ENCODE results near the gene TUBB4A.

TUBB4A gene

GRCh38 chr19:6500837-6501739 is 1.0 kb downstream of the TUBB4A start:
- no peak for TF ChIP-seq MYC (IDR thresholded peaks at IDR 0.05; ENCODE audit: low read depth, low read length)
- TF ChIP-seq POLR2A (IDR thresholded peaks at IDR 0.05; ENCODE audit: extremely low read depth, insufficient read length): no peak
- no peak for TF ChIP-seq CTCF (IDR thresholded peaks at IDR 0.05; ENCODE audit: low read depth, low read length)
- no peak for TF ChIP-seq MAX (IDR thresholded peaks at IDR 0.05; ENCODE audit: low read depth, low read length)
- no peak overlapping the region for H3K4me3 ChIP-seq (ENCODE audit: low read depth, low read length)
- DNase-seq (ENCODE audit: low read depth): no peak

- H3K4me3 ChIP-seq (ENCODE audit: low read depth, low read length): no peak overlapping the region
- DNase-seq (ENCODE audit: low read depth): no peak
- no peak for TF ChIP-seq CTCF (IDR thresholded peaks at IDR 0.05; ENCODE audit: low read depth, low read length)
- no peak for TF ChIP-seq MAX (IDR thresholded peaks at IDR 0.05; ENCODE audit: low read depth, low read length)
- no peak for TF ChIP-seq POLR2A (IDR thresholded peaks at IDR 0.05; ENCODE audit: extremely low read depth, insufficient read length)
- no peak for TF ChIP-seq MYC (IDR thresholded peaks at IDR 0.05; ENCODE audit: low read depth, low read length)
Observed at GRCh38 chr19:6499052-6499790, 2.9 kb downstream of the TUBB4A start.

- DNase-seq (ENCODE audit: low read depth): peak; percentile 79
- H3K4me3 ChIP-seq (ENCODE audit: low read depth, low read length): no peak overlapping the region
- TF ChIP-seq MAX (IDR thresholded peaks at IDR 0.05; ENCODE audit: low read depth, low read length) (no peak), POLR2A (IDR thresholded peaks at IDR 0.05; ENCODE audit: extremely low read depth, insufficient read length) (no peak), MYC (IDR thresholded peaks at IDR 0.05; ENCODE audit: low read depth, low read length) (no peak), CTCF (IDR thresholded peaks at IDR 0.05; ENCODE audit: low read depth, low read length) (no peak)
Observed at GRCh38 chr19:6498294-6499036, 3.6 kb downstream of the TUBB4A start.

GRCh38 chr19:6495947-6496346 is 6.2 kb downstream of the TUBB4A start:
- TF ChIP-seq CTCF (IDR thresholded peaks at IDR 0.05; ENCODE audit: low read depth, low read length): no peak
- TF ChIP-seq MYC (IDR thresholded peaks at IDR 0.05; ENCODE audit: low read depth, low read length): no peak
- no peak for TF ChIP-seq MAX (IDR thresholded peaks at IDR 0.05; ENCODE audit: low read depth, low read length)
- TF ChIP-seq POLR2A (IDR thresholded peaks at IDR 0.05; ENCODE audit: extremely low read depth, insufficient read length): no peak
- DNase-seq (ENCODE audit: low read depth): no peak
- no peak overlapping the region for H3K4me3 ChIP-seq (ENCODE audit: low read depth, low read length)

- no peak for DNase-seq (ENCODE audit: low read depth)
- TF ChIP-seq MAX (IDR thresholded peaks at IDR 0.05; ENCODE audit: low read depth, low read length) (no peak), MYC (IDR thresholded peaks at IDR 0.05; ENCODE audit: low read depth, low read length) (no peak), CTCF (IDR thresholded peaks at IDR 0.05; ENCODE audit: low read depth, low read length) (no peak), POLR2A (IDR thresholded peaks at IDR 0.05; ENCODE audit: extremely low read depth, insufficient read length) (no peak)
Observed at GRCh38 chr19:6494438-6495036, 7.6 kb downstream of the TUBB4A start.

More at GRCh38 chr19:6494438-6495036, 7.6 kb downstream of the TUBB4A start:
- H3K4me3 ChIP-seq (ENCODE audit: low read depth, low read length): no peak overlapping the region

Measured in NB4 (cell line).